22Rv1 (cell line): ENCODE measurements around the gene SLC46A3.

ENCODE experiments used
- CTCF ChIP-seq: fragments of 450-650 bp; IDR thresholded peaks from 2 replicates; pipeline ENCODE4 v1.5.1; 2017; ENCODE audit warnings: mild to moderate bottlenecking
- ZFX ChIP-seq: fragments of 450-650 bp; IDR thresholded peaks from 2 replicates; pipeline ENCODE4 v1.6.1; 2017; ENCODE audit warnings: antibody characterized with exemption, borderline replicate concordance

- TF ChIP-seq CTCF, result no peak
- TF ChIP-seq ZFX, result no peak
Observed at GRCh38 chr13:28751175-28751960, 32.6 kb upstream of the SLC46A3 start.
